Activated CD4-positive, alpha-beta T cell treated with anti-CD3 and anti-CD28 coated beads, Interleukin-2, amount 10 ng/mL, durations not matched to agents 7 days and 5 days (primary cell): ENCODE data around the gene ANKRD23. TPM values are rescaled to one million over a fixed set of nuclear protein-coding genes. Genes with fewer than 3 reads are reported as not detected.

Experiments used
- CTCF ChIA-PET: fragments of 350-600 bp; sonication (Branson Sonifier 250); formaldehyde crosslinking; loops from one replicate; lab custom pipeline; 2021; ENCODE audit warnings: antibody characterized with exemption; lab: Charles Lee
- POLR2A ChIA-PET: fragments of 350-600 bp; sonication (Branson Sonifier 250); formaldehyde crosslinking; loops from one replicate; lab custom pipeline; 2021; ENCODE audit warnings: antibody characterized with exemption; lab: Charles Lee
- DNase-seq: peaks from one replicate; pipeline ENCODE4 v3.0.0-alpha.2; 2020
- H3K27ac Mint-ChIP-seq: one replicate; pipeline ENCODE4 v1.8.0; 2021; ENCODE audit warnings: mild to moderate bottlenecking, moderate library complexity, mixed read lengths
- H3K27me3 Mint-ChIP-seq: one replicate; pipeline ENCODE4 v1.8.0; 2021; ENCODE audit warnings: mixed read lengths
- H3K36me3 Mint-ChIP-seq: one replicate; pipeline ENCODE4 v1.8.0; 2021; ENCODE audit warnings: low read depth, mixed read lengths
- H3K4me1 Mint-ChIP-seq: one replicate; pipeline ENCODE4 v1.8.0; 2021; ENCODE audit warnings: mixed read lengths
- H3K4me3 Mint-ChIP-seq: one replicate; pipeline ENCODE4 v1.8.0; 2021; ENCODE audit warnings: mild to moderate bottlenecking, moderate library complexity, mixed read lengths
- H3K9me3 Mint-ChIP-seq: one replicate; pipeline ENCODE4 v1.8.0; 2021; ENCODE audit warnings: mixed read lengths
- total RNA-seq, 2 experiments: library from RNA; stranded (reverse); gene quantifications; one replicate each; pipeline ENCODE4 v1.2.3, GENCODE V29; 2021

Gene ANKRD23
- total RNA-seq, 2 experiments from 2014 or later = 17.0 to 17.3 TPM

- Mint-ChIP-seq H3K36me3 (peaks cover 2% of the 10 kb centered on the region), H3K27ac (peak overlapping the region; percentile 75), H3K9me3 (no peaks in the 10 kb centered on the region), H3K4me1 (peaks cover 20% of the 10 kb centered on the region), H3K27me3 (peaks cover 13% of the 10 kb centered on the region), H3K4me3 (no peak overlapping the region)
- POLR2A ChIA-PET = no interaction called here
- CTCF ChIA-PET = interaction anchor here (0.6 to 2.3 kb wide), 8 partner anchors 13 to 241 kb away, joined by 3 to 7 read pairs (median 4); partner anchors contain the start of gene ANKRD39
- no peak for DNase-seq
These were observed 30.5 kb upstream of the ANKRD23 start for GRCh38 chr2:96874198-96874831.

DNA sequence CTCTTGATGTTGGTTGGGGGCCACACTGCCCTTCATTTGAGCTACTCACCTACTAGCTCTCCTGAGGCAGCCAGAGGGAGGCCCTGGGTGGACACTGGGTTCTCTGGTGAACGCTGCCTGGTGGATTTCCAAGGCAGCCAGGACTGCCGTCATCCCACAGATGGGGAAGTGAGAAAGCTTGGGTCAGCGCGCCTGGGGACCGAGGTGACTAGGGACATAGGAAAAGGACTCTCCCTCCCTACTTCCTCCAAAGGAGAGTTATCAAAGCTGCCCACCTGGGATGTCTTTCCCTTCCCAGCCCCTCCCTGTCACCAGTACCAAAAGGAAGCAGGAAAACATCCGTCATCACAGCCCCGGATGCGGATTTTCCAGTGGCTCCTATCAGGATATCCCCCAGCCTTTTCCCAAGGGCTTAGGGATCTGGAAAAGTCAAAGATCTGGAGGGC, 29.9 kb upstream of the ANKRD23 start:
- DNase-seq = no peak
- H3K9me3 Mint-ChIP-seq = no peaks in the 10 kb centered on the region
- CTCF ChIA-PET = interaction anchor here (0.8 to 2.3 kb wide), 3 partner anchors 16 to 80 kb away, joined by 4 to 7 read pairs (median 5); partner anchors contain the start of gene ANKRD39
- POLR2A ChIA-PET = no interaction called here
- peaks cover 20% of the 10 kb centered on the region for H3K4me1 Mint-ChIP-seq
- H3K4me3 Mint-ChIP-seq = no peak overlapping the region
- H3K36me3 Mint-ChIP-seq = peaks cover 2% of the 10 kb centered on the region
- H3K27ac Mint-ChIP-seq = no peak overlapping the region
- H3K27me3 Mint-ChIP-seq = peaks cover 13% of the 10 kb centered on the region

DNA sequence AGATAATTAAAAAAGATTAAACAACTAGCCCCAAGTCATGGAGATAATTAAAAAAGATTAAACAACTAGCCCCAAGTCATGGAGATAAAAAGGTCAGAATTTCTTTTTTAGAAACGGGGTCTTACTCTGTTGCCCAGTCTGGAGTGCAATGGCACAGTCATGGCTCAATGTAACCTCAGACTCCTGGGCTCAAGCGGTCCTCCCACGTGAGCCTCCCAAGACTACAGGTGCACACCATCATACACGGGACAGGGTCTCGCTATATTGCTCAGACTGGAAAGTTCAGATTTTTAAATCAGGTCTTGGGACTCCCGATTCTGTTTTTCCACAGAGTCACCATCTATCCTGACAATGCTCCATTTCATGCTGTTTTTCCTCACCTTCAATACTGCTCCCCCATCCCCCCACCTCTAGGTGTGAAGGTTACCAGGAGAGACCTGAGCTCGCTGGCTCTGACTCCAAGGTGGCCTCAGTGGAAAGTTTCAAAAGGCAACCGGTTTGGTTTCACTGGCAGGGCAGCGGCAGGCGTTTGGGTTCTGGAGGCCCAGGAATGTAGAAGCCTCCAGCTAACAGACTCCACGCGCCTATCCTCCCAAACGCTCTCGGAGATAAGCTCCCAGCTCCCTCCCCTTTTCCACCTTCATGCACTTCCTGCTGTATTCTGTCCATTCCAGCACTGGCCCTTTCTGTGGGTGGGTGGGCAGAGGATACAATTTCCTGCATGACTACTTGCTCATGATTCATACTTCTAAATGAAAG, 28.9 kb upstream of the ANKRD23 start:
- Mint-ChIP-seq H3K27ac (no peak overlapping the region), H3K36me3 (peaks cover 2% of the 10 kb centered on the region), H3K4me3 (no peak overlapping the region), H3K9me3 (no peaks in the 10 kb centered on the region), H3K27me3 (peaks cover 13% of the 10 kb centered on the region), H3K4me1 (peaks cover 25% of the 10 kb centered on the region)
- ChIA-PET POLR2A (no interaction called here), CTCF (interaction anchor here (0.8 to 2.3 kb wide), 5 partner anchors 15 to 81 kb away, joined by 4 to 15 read pairs (median 5); partner anchors contain the start of gene ANKRD39)
- DNase-seq = no peak

DNA sequence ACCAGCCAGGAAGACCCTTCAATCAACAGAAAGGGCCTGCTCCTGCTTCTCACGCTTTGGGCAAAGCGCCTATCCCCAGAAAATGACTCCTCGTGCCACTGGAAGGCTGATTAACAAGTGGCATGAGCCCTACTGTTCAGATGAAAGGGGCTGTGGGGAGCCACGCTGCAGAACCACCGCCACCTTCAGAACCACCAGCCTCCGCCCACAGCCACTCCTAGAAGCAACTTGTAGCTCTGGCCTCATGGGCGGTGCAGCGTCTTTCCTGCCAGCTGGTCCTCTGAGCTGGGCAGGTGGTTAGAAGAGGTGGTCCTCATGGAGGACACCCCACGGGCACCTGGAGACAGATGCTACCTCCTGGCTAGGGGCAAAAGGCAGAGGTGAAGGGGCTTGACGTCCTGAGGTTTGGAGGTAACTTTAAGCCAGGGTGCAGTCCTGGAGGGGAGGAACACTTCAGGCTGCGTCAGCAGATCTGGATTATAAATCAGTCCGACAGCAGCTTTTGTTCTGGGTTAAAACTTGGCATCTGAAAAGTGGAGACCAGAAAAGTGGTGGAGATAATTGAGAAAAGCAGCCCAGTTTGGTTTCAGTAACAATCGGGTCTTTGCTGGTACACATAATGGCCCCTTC, 26.9 kb upstream of the ANKRD23 start:
- peaks cover 13% of the 10 kb centered on the region for H3K27me3 Mint-ChIP-seq
- CTCF ChIA-PET = interaction anchor here (0.6 to 2.2 kb wide), 5 partner anchors 13 to 1792 kb away, joined by 3 to 15 read pairs (median 4); partner anchors contain the start of gene ANKRD39
- no peaks in the 10 kb centered on the region for H3K9me3 Mint-ChIP-seq
- peaks cover 11% of the 10 kb centered on the region for H3K36me3 Mint-ChIP-seq
- H3K4me3 Mint-ChIP-seq = peak overlapping the region; percentile 81
- peaks cover 41% of the 10 kb centered on the region for H3K4me1 Mint-ChIP-seq
- POLR2A ChIA-PET = no interaction called here
- peak; percentile 72 for DNase-seq
- peak overlapping the region; percentile 90 for H3K27ac Mint-ChIP-seq

DNA sequence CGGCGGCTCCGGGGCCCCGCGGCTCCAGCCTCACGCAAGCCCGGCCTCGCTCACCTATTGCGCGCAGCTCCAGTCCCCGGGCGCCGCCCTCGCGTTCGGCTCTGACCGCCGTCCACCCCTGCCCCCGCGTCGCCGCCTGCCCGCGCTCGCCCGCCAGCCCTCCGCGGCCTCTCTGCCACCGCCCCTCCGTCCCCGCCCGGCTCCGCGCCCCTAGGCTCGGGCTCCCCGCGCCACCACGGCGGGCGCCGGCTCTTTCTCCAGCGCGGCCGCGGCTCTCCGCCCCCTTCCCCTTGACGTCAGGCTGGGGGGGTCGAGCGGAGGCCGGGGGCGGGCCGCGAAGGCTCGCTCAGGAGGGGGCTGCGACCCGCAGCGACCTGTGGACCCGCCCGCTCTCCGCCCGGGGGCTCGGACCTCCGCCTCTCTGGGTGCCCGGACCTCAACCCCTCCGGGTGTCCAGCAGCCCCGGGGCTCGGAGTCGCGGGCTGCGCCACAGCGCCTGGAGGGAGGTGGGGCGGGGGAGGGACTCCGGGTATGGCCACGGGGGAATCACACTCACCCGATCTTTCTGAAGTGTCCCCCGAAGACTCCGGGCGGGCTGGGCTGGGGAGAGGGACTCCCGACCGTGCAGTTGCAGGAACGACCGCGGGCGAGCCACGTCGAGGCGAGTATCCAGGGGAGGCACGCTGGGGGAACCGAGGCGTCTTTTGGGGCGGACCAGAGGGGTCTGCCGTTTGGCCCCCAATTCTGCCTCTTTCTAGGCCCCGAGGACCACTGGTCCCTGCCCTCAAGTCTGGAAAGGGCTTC, 26.2 kb upstream of the ANKRD23 start, which contains the start of gene SEMA4C:
TSS of gene SEMA4C (minus strand) at position 259 of the 804 bp plus-strand sequence. CDS start 2,194 bp downstream, outside the sequence.
- Mint-ChIP-seq H3K27me3 (peaks cover 13% of the 10 kb centered on the region), H3K4me3 (peak within 1 kb of the TSS; percentile 81), H3K4me1 (peaks cover 45% of the 10 kb centered on the region), H3K36me3 (peaks cover 14% of the 10 kb centered on the region), H3K27ac (peak within 1 kb of the TSS; percentile 90), H3K9me3 (no peaks in the 10 kb centered on the region)
- ChIA-PET CTCF (interaction anchor here (2.1 to 4.4 kb wide), 2 partner anchors 12 to 13 kb away, joined by 15 to 39 read pairs; partner anchors contain the start of gene ANKRD39), POLR2A (no interaction called here)
- peak; percentile 60 for DNase-seq

- H3K9me3 Mint-ChIP-seq = no peaks in the 10 kb centered on the region
- DNase-seq = no peak
- no peak overlapping the region for H3K27ac Mint-ChIP-seq
- CTCF ChIA-PET = interaction anchor here (1.0 to 4.4 kb wide), 4 partner anchors 9 to 22 kb away, joined by 3 to 39 read pairs (median 7); partner anchors contain the start of gene ANKRD39
- peaks cover 13% of the 10 kb centered on the region for H3K27me3 Mint-ChIP-seq
- peaks cover 43% of the 10 kb centered on the region for H3K4me1 Mint-ChIP-seq
- H3K4me3 Mint-ChIP-seq = peak overlapping the region; percentile 69
- POLR2A ChIA-PET = no interaction called here
- H3K36me3 Mint-ChIP-seq = peaks cover 16% of the 10 kb centered on the region
These were observed 25.5 kb upstream of the ANKRD23 start for GRCh38 chr2:96869281-96869821.

DNA sequence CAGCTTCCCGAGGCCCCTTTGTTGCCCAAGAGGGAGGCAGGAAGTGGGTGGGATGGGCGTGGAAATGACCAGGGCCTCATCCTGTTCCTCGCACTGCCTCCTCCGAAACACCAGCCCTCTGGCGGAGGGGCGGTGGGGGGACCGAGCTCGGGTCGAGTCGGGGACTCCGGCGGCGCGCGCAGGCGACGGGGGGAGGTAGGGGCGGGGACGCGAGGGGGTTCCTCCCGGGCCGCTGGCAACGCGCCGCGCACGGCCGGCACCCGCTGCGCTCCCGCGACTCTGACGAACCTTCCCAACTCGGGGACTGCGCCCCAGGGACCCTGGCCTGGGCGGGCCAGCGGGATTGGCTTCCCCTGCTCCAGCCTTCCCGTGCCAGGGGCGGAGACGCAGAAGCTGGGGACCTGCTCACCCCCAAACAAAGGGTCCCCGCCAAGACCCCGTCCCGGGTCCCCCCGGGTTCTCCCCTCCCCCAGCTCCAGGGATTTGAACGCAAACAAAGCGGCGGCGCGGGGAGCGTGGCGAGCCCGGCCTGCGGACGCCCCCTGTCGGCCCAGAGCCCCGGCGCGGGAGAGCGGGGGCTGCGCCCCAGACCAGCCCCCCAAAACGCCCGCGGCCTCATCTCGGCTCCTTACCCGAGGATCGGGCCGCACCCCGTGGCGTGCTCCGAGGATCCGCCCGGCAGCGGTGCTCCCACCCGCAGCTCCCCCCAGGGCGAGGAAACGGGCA, 24.9 kb upstream of the ANKRD23 start:
- Mint-ChIP-seq H3K27ac (peak overlapping the region; percentile 85), H3K36me3 (peaks cover 16% of the 10 kb centered on the region), H3K9me3 (no peaks in the 10 kb centered on the region)

GRCh38 chr2:96867756-96868554, 24.1 kb upstream of the ANKRD23 start:
- Mint-ChIP-seq H3K27me3 (peaks cover 10% of the 10 kb centered on the region), H3K4me3 (peak overlapping the region; percentile 79), H3K36me3 (peaks cover 21% of the 10 kb centered on the region), H3K4me1 (peaks cover 43% of the 10 kb centered on the region), H3K27ac (peak overlapping the region; percentile 85), H3K9me3 (no peaks in the 10 kb centered on the region)
- no peak for DNase-seq
- POLR2A ChIA-PET = no interaction called here
- CTCF ChIA-PET = interaction anchor here (0.6 to 4.4 kb wide), 14 partner anchors 8 to 101 kb away, joined by 3 to 39 read pairs (median 3); partner anchors contain the start of gene ANKRD39

More for the DNA sequence above, 24.9 kb upstream of the ANKRD23 start:
- ChIA-PET POLR2A (no interaction called here), CTCF (interaction anchor here (0.6 to 4.4 kb wide), 14 partner anchors 9 to 101 kb away, joined by 3 to 39 read pairs (median 3); partner anchors contain the start of gene ANKRD39)
- H3K4me1 Mint-ChIP-seq = peaks cover 38% of the 10 kb centered on the region
- H3K4me3 Mint-ChIP-seq = peak overlapping the region; percentile 79
- H3K27me3 Mint-ChIP-seq = peaks cover 10% of the 10 kb centered on the region
- DNase-seq = peak; percentile 70

- Mint-ChIP-seq H3K4me3 (peak overlapping the region; percentile 79), H3K36me3 (peaks cover 23% of the 10 kb centered on the region), H3K9me3 (no peaks in the 10 kb centered on the region), H3K27me3 (peaks cover 10% of the 10 kb centered on the region), H3K27ac (peak overlapping the region; percentile 85), H3K4me1 (peaks cover 44% of the 10 kb centered on the region)
- ChIA-PET CTCF (interaction anchor here (1.0 to 4.4 kb wide), 4 partner anchors 10 to 90 kb away, joined by 3 to 39 read pairs (median 5); partner anchors contain the start of gene ANKRD39), POLR2A (no interaction called here)
- no peak for DNase-seq
These were observed 23.4 kb upstream of the ANKRD23 start for GRCh38 chr2:96866986-96867755.

DNA sequence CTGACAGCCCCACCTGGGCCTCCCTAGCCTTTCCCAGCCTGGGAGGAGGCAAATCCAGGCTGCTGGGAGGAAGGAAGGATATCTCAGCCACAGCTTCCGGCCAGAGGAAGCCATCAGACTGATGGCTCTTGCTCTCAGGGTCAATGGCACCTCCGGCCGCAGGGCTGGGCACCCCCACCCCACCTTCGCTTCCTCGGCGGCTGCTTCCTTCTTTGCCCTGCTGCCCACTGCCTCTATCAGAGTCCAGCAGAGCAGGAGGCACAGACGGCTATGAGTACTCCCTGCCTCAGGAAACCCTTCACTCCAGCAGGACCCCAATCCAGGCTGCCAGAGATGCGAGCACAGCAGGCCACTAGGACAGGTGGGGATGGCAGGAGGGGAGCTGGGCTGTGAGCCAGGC, 22.8 kb upstream of the ANKRD23 start:
- peak overlapping the region; percentile 54 for H3K27ac Mint-ChIP-seq
- peaks cover 10% of the 10 kb centered on the region for H3K27me3 Mint-ChIP-seq
- H3K36me3 Mint-ChIP-seq = peaks cover 28% of the 10 kb centered on the region
- no peaks in the 10 kb centered on the region for H3K9me3 Mint-ChIP-seq
- ChIA-PET POLR2A (no interaction called here), CTCF (interaction anchor here (1.0 to 4.4 kb wide), 3 partner anchors 9 to 90 kb away, joined by 3 to 39 read pairs (median 3); partner anchors contain the start of gene ANKRD39)
- H3K4me3 Mint-ChIP-seq = peak overlapping the region; percentile 79
- peaks cover 47% of the 10 kb centered on the region for H3K4me1 Mint-ChIP-seq
- no peak for DNase-seq
